HG02938 (cell line): Measurements from ENCODE around the gene CNOT3.
A peak's percentile ranks its signal among the peaks of the same experiment; 100 is the strongest.
"Not testable (repeated sequence)": the region's sequence is repeated elsewhere in the genome, so short reads cannot be mapped to it uniquely, and the experiment has no call there.

ENCODE experiments used
- ATAC-seq: cut with Tn5 transposase; IDR thresholded peaks from one replicate; pipeline ENCODE4 v1.9.1; 2021; ENCODE audit warnings: mild to moderate bottlenecking, moderate library complexity; ENCODE audit not compliant: unreplicated experiment

The CNOT3 gene

GRCh38 chr19:54165222-54165621 is 27.7 kb downstream of the CNOT3 start:
- ATAC-seq: no peak

GRCh38 chr19:54168174-54168917 is 30.8 kb downstream of the CNOT3 start:
- no peak for ATAC-seq

- ATAC-seq: no peak
Measured at GRCh38 chr19:54169149-54169740, 31.7 kb downstream of the CNOT3 start.

- not testable (repeated sequence) for ATAC-seq
Measured at GRCh38 chr19:54171736-54172431, 34.3 kb downstream of the CNOT3 start.

- no peak for ATAC-seq
Measured at GRCh38 chr19:54172471-54173358, 35.2 kb downstream of the CNOT3 start, which contains the start of gene TMC4. TSS of gene TMC4 (minus strand) at chr19:54173160. CDS start at chr19:54173117, 43 bp downstream.

- no peak for ATAC-seq
Measured at GRCh38 chr19:54173359-54173699, 35.8 kb downstream of the CNOT3 start.

GRCh38 chr19:54173951-54174834 is 36.6 kb downstream of the CNOT3 start:
- ATAC-seq: no peak

- no peak for ATAC-seq
Measured at GRCh38 chr19:54178581-54179261, 41.2 kb downstream of the CNOT3 start.

- ATAC-seq: no peak
Measured at GRCh38 chr19:54179262-54179852, 41.8 kb downstream of the CNOT3 start.

- no peak for ATAC-seq
Measured at GRCh38 chr19:54179921-54180461, 42.4 kb downstream of the CNOT3 start.

GRCh38 chr19:54180691-54181091 is 43.1 kb downstream of the CNOT3 start:
- no peak for ATAC-seq

- ATAC-seq: not testable (repeated sequence)
Measured at GRCh38 chr19:54181894-54182293, 44.3 kb downstream of the CNOT3 start.

GRCh38 chr19:54183431-54183830 is 45.9 kb downstream of the CNOT3 start:
- ATAC-seq: no peak

GRCh38 chr19:54186351-54186750 is 48.8 kb downstream of the CNOT3 start:
- no peak for ATAC-seq

GRCh38 chr19:54186934-54187381 is 49.4 kb downstream of the CNOT3 start:
- no peak for ATAC-seq

- ATAC-seq: no peak
Measured at GRCh38 chr19:54188215-54188871, 50.8 kb downstream of the CNOT3 start.

- peak; percentile 10 for ATAC-seq
Measured at GRCh38 chr19:54189145-54189734, 51.7 kb downstream of the CNOT3 start, which contains the start of gene MBOAT7. TSS of gene MBOAT7 (minus strand) at chr19:54189580. CDS start at chr19:54188508, 1,072 bp downstream.
